Measurements from ENCODE around the gene GALNT9.

GALNT9 gene

GRCh38 chr12:132292328-132293319 is 36.8 kb downstream of the GALNT9 start:
- no peak for DNase-seq

GRCh38 chr12:132291402-132292175 is 37.8 kb downstream of the GALNT9 start:
- no peak for DNase-seq

- DNase-seq = no peak
These were observed 39.2 kb downstream of the GALNT9 start for GRCh38 chr12:132290203-132290540.

GRCh38 chr12:132289356-132290202 is 39.8 kb downstream of the GALNT9 start:
- DNase-seq = no peak

- DNase-seq = no peak
These were observed 40.7 kb downstream of the GALNT9 start for GRCh38 chr12:132288516-132289215.

GRCh38 chr12:132287391-132288238 is 41.8 kb downstream of the GALNT9 start:
- DNase-seq = no peak

- DNase-seq = no peak
These were observed 42.5 kb downstream of the GALNT9 start for GRCh38 chr12:132286912-132287311.

GRCh38 chr12:132285991-132286681 is 43.3 kb downstream of the GALNT9 start:
- DNase-seq = no peak

- no peak for DNase-seq
These were observed 44.3 kb downstream of the GALNT9 start for GRCh38 chr12:132284827-132285741.

GRCh38 chr12:132284071-132284826 is 45.1 kb downstream of the GALNT9 start:
- DNase-seq = peak; percentile 2

- DNase-seq = peak; percentile 35
These were observed 46.2 kb downstream of the GALNT9 start for GRCh38 chr12:132282950-132283771.

- no peak for DNase-seq
These were observed 47.1 kb downstream of the GALNT9 start for GRCh38 chr12:132282031-132282949.

- DNase-seq = no peak
These were observed 48.4 kb downstream of the GALNT9 start for GRCh38 chr12:132281038-132281437.

GRCh38 chr12:132280406-132280805 is 49.0 kb downstream of the GALNT9 start:
- DNase-seq = no peak

GRCh38 chr12:132279930-132280329 is 49.5 kb downstream of the GALNT9 start:
- DNase-seq = no peak

GRCh38 chr12:132279184-132279889 is 50.1 kb downstream of the GALNT9 start:
- no peak for DNase-seq
